Measurements from ENCODE around the gene CEBPA.

CEBPA gene

GRCh38 chr19:33332248-33332647 lies 29.9 kb upstream of the CEBPA start:
- no peak for TF ChIP-seq GABPA (IDR thresholded peaks at IDR 0.05; ENCODE audit: low read depth)
- peak; percentile 77 to 89 for DNase-seq (ENCODE audit: low read depth in 1 of 2, low spot score in 1 of 2)
- no peak overlapping the region for H3K4me3 ChIP-seq (replicated peaks; ENCODE audit: insufficient read depth, low read length)
- no peaks in the 10 kb centered on the region for H3K27me3 ChIP-seq (ENCODE audit: insufficient read depth, poor library complexity, severe bottlenecking)
- H3K27ac ChIP-seq (replicated peaks), result peak overlapping the region; percentile 68

GRCh38 chr19:33329736-33330135 lies 27.4 kb upstream of the CEBPA start:
- Histone ChIP-seq H3K27ac (replicated peaks) (peak overlapping the region; percentile 65), H3K27me3 (ENCODE audit: insufficient read depth, poor library complexity, severe bottlenecking) (no peaks in the 10 kb centered on the region), H3K4me3 (replicated peaks; ENCODE audit: insufficient read depth, low read length) (no peak overlapping the region)
- TF ChIP-seq POLR2AphosphoS5 (IDR thresholded peaks at IDR 0.05; ENCODE audit: low read depth), result no peak
- TF ChIP-seq CTCF (IDR thresholded peaks at IDR 0.05; ENCODE audit: insufficient read depth, low read length), result no peak
- TF ChIP-seq GABPA (IDR thresholded peaks at IDR 0.05; ENCODE audit: low read depth), result no peak
- TF ChIP-seq REST (IDR thresholded peaks at IDR 0.05; ENCODE audit: insufficient replicate concordance, low read depth), result no peak
- no peak; the same call in 1 of the 2 replicates for TF ChIP-seq SPI1 (IDR thresholded peaks at IDR 0.05; ENCODE audit: borderline replicate concordance, low read depth)
- DNase-seq (ENCODE audit: low read depth in 1 of 2, low spot score in 1 of 2), result peak; percentile 52 to 71

- DNase-seq (ENCODE audit: low read depth in 1 of 2, low spot score in 1 of 2), result no peak
- Histone ChIP-seq H3K4me3 (replicated peaks; ENCODE audit: insufficient read depth, low read length) (no peak overlapping the region), H3K27ac (replicated peaks) (no peak overlapping the region), H3K27me3 (ENCODE audit: insufficient read depth, poor library complexity, severe bottlenecking) (no peaks in the 10 kb centered on the region)
- TF ChIP-seq POLR2AphosphoS5 (IDR thresholded peaks at IDR 0.05; ENCODE audit: low read depth) (no peak), CTCF (IDR thresholded peaks at IDR 0.05; ENCODE audit: insufficient read depth, low read length) (no peak), SPI1 (IDR thresholded peaks at IDR 0.05; ENCODE audit: borderline replicate concordance, low read depth) (no peak), REST (IDR thresholded peaks at IDR 0.05; ENCODE audit: insufficient replicate concordance, low read depth) (no peak)
Measured at GRCh38 chr19:33329060-33329459, 26.7 kb upstream of the CEBPA start.

GRCh38 chr19:33325920-33326319 lies 23.6 kb upstream of the CEBPA start:
- Histone ChIP-seq H3K27ac (replicated peaks) (no peak overlapping the region), H3K27me3 (ENCODE audit: insufficient read depth, poor library complexity, severe bottlenecking) (no peaks in the 10 kb centered on the region), H3K4me3 (replicated peaks; ENCODE audit: insufficient read depth, low read length) (no peak overlapping the region)
- TF ChIP-seq REST (IDR thresholded peaks at IDR 0.05; ENCODE audit: insufficient replicate concordance, low read depth) (no peak), CTCF (IDR thresholded peaks at IDR 0.05; ENCODE audit: insufficient read depth, low read length) (no peak), POLR2AphosphoS5 (IDR thresholded peaks at IDR 0.05; ENCODE audit: low read depth) (no peak), SPI1 (IDR thresholded peaks at IDR 0.05; ENCODE audit: borderline replicate concordance, low read depth) (no peak), GABPA (IDR thresholded peaks at IDR 0.05; ENCODE audit: low read depth) (no peak)
- no peak for DNase-seq (ENCODE audit: low read depth in 1 of 2, low spot score in 1 of 2)

Measured in HL-60 (cell line).